HepG2 (cell line): ENCODE data around the gene ENC1. TPM values are rescaled to one million over a fixed set of nuclear protein-coding genes. Genes with fewer than 3 reads are reported as not detected.

Experiments used
- CTCF ChIP-seq: sonication (generic); formaldehyde crosslinking; IDR thresholded peaks from 2 replicates; pipeline ENCODE4 v1.5.0; 2020; ENCODE audit warnings: mild to moderate bottlenecking, missing genetic modification reagents, moderate library complexity
- E2F1 ChIP-seq: sonication (generic); formaldehyde crosslinking; IDR thresholded peaks from 2 replicates; pipeline ENCODE4 v1.5.0; 2020; ENCODE audit warnings: missing genetic modification reagents
- JDP2 ChIP-seq: sonication (generic); formaldehyde crosslinking; IDR thresholded peaks from 2 replicates; pipeline ENCODE4 v1.8.1; 2022; ENCODE audit warnings: missing genetic modification reagents, borderline replicate concordance
- YEATS4 ChIP-seq: sonication (generic); formaldehyde crosslinking; IDR thresholded peaks from 2 replicates; pipeline ENCODE4 v1.4.0; 2020; ENCODE audit warnings: missing genetic modification reagents, borderline replicate concordance
- ZBTB2 ChIP-seq: sonication (generic); formaldehyde crosslinking; IDR thresholded peaks from 2 replicates; pipeline ENCODE4 v1.8.0; 2022; ENCODE audit warnings: low read depth, missing genetic modification reagents
- ZNF333 ChIP-seq: sonication (generic); formaldehyde crosslinking; IDR thresholded peaks from 2 replicates; pipeline ENCODE4 v1.4.0; 2020; ENCODE audit warnings: mild to moderate bottlenecking, missing genetic modification reagents, borderline replicate concordance
- ZNF503 ChIP-seq: sonication (generic); formaldehyde crosslinking; IDR thresholded peaks from 2 replicates; pipeline ENCODE4 v1.4.0; 2020; ENCODE audit warnings: missing genetic modification reagents
- ZNF574 ChIP-seq: sonication (generic); formaldehyde crosslinking; IDR thresholded peaks from 2 replicates; pipeline ENCODE4 v1.4.0; 2020; ENCODE audit warnings: missing genetic modification reagents
- ZNF609 ChIP-seq: sonication (generic); formaldehyde crosslinking; IDR thresholded peaks from 2 replicates; pipeline ENCODE4 v1.4.0; 2020; ENCODE audit warnings: mild to moderate bottlenecking, missing genetic modification reagents, borderline replicate concordance
- polyA plus RNA-seq, 8 experiments: library from polyadenylated mRNA; depleted of rRNA in 3 of 8; stranded (reverse) in 7 of 8; unstranded in 1 of 8; fragments of >200 nt; fragmentation: Illumina TruSeq in 4 of 8; extraction: Trizol in 4 of 8; gene quantifications; 2 replicates each; pipeline versions ENCODE4 v1.2.1 to v1.2.3, GENCODE V29; 2011 to 2016; ENCODE audit warnings: low read depth in 4 of 8, missing spikeins in 1 of 8, mixed read lengths in 1 of 8; ENCODE audit not compliant: insufficient read depth in 1 of 8
- total RNA-seq, 5 experiments: library from RNA; depleted of rRNA; stranded (reverse); fragments of >200 nt; fragmentation: Illumina TruSeq; extraction: Trizol; gene quantifications; 2 replicates each; pipeline ENCODE4 v1.2.3, GENCODE V29; 2016; ENCODE audit warnings: low read depth in 1 of 5

The ENC1 gene
- total and polyA plus RNA-seq, 2 of the 13 experiments (the other 11 are each of a cell fraction or from before 2014, with no cell fraction given): 63.8 to 64.4 TPM

GRCh38 chr5:74648835-74649293, 8.3 kb upstream of the ENC1 start (continued):
- TF ChIP-seq E2F1 (CRISPR knock-in tag) (no peak), JDP2 (CRISPR knock-in tag) (no peak), YEATS4 (CRISPR knock-in tag) (0 out of 2 replicates have a peak, but pooled peaks have one; percentile 22), ZNF609 (CRISPR knock-in tag) (no peak), ZBTB2 (no peak), CTCF (CRISPR knock-in tag) (peak; percentile 87), ZNF574 (CRISPR knock-in tag) (no peak), ZNF333 (CRISPR knock-in tag) (no peak), ZNF503 (CRISPR knock-in tag) (no peak)
